NCI-H460 (cell line): ENCODE measurements around the gene IGSF9. TPM values are rescaled to one million over a fixed set of nuclear protein-coding genes. Genes with fewer than 3 reads are reported as not detected.
A peak's percentile ranks its signal among the peaks of the same experiment; 100 is the strongest.

Source experiments
- DNase-seq: peaks from one replicate; pipeline ENCODE4 v3.0.0-alpha.2; 2016; ENCODE audit warnings: low read depth; ENCODE audit errors: extremely low read depth
- total RNA-seq: library from RNA; depleted of rRNA; stranded (reverse); fragments of >200 nt; shearing (Covaris generic); gene quantifications from 2 replicates; pipeline ENCODE4 v1.2.3, GENCODE V29; 2014

IGSF9 gene
- total RNA-seq, 1 experiment from 2014 or later: not detected

DNA sequence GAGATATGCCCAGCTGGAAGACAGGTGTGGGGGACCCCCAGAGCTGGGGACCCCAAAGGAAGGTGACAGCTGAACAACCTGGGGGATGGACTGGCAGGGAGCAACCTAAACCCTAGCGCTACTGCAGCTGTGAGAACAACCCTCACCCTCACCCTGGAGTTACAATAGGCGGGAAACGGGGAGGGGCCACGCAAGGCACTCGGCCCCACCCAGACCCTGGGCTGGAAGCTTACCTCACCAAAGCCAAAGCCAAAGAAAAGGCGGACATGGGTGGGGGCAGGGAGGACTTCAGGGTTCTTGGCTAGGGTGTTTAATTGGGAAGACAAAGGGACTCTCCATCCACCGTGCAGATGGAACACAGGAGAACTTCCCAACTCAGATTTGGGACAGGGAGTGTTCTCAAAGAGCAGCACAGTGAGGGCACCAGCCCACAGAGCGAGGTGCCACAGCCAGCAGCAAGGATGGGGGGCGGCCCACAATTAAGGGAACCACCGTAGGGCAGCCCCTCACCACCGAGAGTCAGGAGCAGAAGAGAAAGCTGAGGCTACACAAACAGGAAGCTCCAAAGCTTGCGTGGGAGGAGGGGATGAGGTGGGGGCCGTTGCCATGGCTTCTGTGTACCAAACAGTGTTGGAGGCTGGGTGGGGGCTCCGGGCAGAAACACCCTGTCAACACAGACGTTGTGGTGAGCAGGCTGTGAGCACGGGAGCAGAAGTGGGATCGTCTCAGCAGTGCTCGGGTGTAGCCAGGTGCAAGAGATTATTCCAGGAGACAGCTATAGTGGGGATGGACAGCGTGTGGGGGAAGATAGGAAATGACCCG, 22.0 kb downstream of the IGSF9 start:
- no peak for DNase-seq

DNA sequence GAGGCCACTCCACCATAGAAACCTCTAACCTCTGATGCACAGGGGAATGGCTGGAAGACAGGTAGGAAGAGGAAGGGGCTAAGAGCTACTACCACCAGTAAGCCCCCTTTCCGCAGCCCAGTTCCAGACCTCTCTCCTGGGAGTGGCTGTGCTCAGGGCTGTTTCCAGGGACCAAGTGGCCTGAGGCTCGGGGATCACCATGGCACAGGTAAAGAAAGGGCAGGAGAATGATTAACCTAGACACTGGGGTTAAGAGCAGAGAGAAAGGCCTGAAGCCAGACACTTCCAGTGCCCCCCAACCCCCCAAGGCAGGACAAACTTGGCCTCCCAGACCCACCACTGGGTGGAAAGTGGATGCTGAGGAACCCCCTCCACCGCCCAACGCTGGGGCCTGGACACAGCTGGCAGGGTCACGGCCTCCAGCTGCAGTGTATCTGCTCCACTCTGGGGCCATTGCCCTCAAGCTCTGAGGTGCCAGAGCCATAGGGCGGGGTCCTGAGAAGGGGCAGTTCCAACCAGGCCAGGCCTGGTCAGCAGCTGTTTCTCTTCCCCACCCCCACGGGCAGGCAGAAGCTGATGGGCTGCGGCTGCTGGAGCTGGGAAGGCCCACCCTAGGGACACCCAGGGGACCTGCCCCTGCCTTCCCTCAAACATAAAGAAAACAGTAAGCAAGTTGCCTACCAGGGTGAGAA, 22.8 kb downstream of the IGSF9 start:
- no peak for DNase-seq

- no peak for DNase-seq
Observed at GRCh38 chr1:159921700-159922504, 23.5 kb downstream of the IGSF9 start.

GRCh38 chr1:159921251-159921650, 24.2 kb downstream of the IGSF9 start:
- no peak for DNase-seq

DNA sequence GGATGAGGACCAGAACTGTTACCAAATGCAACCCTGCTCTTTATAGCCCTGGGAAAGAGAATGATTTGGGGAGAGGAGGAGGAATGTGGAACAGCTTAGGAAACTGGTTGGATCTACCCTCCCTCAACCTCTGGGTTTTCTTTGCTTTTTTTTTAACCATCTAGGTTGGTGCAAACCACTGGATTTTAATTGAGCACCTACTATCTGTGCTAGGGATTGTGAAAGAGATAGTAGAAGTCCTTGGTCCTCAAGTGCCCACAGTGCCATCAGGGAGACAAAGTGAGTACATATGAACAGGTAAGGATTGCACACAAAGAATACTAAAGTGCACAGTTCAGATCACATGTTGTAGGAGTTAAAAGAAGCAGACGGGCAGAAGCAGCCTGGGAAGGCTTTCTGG, 24.8 kb downstream of the IGSF9 start:
- DNase-seq: no peak

- DNase-seq: no peak
Observed at GRCh38 chr1:159920202-159920601, 25.2 kb downstream of the IGSF9 start.

GRCh38 chr1:159919236-159919865, 26.1 kb downstream of the IGSF9 start:
- no peak for DNase-seq

GRCh38 chr1:159918352-159919200, 26.8 kb downstream of the IGSF9 start:
- DNase-seq: no peak

GRCh38 chr1:159917533-159918351, 27.7 kb downstream of the IGSF9 start:
- no peak for DNase-seq

DNA sequence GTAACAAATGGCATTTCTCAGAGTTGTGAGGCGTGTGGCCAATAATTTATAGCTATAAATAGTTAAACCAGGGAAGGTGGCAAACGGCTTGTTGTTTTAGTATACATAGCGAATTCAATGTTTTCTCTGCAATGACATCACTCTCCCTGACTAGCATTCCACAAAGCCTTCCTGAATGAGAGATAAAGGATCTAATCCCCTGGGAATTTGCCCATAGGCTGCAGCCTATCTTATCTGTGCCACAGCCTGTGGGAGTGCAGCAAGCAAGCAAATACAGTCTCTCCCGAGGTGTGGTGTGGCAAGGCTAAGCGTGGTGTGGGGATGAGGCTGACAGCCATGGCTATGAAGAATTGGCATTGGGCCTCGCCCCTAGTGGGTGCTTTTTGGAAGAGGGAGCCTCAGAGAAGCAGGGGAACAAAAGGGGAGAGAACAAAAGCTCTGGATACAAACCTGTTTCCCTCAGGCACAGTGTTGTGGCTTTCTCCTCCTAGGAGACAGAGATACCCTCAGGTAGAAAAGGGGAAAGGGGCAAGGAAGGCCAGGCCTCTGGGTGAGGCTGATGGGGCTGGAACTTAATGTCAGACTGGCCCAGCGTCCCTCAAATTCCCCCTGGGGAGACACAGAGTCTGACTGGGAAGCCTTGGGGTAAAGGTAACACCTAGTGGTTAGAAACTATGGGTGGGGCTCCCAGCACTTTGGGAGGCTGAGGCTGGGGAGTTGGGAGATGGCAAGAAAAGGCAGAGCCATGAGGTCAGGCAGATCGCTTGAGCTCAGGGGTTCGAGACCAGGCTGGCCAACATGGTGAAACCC, 29.0 kb downstream of the IGSF9 start:
- peak; percentile 92 for DNase-seq

DNA sequence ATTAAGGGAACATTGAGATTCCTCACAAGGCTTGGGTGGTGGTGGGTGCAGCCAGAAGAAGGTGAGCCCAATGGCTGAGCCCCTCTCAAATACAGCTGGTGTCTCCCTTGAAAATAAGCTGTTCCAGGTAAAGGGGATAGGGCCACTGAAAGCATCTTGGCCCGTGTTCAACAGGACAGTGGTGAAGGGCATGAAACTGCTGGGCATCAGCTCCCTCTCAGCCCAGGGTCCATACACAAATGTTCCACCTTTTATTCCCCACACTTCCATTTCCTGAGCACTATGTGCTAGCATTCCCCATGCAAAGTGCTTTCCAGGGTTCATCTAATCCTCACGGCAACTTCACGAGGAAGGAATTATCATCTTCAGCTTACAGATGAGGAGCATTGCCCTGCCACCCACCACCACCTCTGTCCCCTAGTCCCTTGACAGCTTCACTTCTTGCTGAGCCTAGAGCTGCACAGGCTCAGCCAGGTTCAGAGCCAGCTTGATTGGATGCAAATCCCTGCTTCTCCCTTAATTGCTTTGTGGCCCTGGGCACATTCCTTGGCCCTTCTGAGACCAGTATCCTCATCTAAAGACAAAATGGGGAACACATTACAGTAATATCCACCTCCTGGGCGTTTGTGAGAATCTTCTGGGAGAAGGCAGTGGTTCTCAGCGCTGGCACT, 29.7 kb downstream of the IGSF9 start:
- no peak for DNase-seq

DNA sequence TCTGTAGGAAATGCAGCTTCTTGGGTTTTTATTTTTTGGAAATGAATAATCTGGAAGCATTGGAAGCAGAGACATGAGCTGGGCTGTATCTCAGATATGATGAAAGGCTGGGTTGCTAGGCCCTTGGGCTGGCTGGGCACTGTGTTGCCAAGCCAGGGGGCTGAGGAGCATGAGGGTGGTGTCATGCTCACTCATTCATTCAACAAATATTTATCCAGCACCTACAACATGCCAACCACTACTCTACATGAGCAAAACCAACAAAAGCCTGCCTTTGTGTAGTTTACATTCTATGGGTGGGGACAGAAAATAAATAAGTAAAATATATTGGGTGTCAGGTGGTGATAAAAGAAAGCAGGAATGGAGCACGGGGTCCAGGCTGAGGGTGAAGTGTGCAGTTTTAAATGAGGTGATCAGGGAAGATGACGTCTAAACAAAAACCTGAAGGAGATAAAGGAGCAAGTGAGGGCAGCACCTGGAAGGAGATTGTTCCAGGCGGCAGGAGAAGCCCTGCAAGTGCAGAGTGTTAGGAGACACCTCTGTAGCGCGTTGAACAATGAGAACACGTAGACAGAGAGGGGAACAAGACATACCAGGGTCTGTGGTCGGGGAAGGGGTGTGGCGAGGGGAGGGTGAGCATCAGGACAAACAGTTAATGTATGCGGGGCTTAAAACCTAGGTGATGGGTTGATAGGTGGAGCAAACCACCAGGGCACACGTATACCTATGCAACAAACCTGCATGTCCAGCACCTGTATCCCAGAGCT, 31.0 kb downstream of the IGSF9 start:
- no peak for DNase-seq

DNA sequence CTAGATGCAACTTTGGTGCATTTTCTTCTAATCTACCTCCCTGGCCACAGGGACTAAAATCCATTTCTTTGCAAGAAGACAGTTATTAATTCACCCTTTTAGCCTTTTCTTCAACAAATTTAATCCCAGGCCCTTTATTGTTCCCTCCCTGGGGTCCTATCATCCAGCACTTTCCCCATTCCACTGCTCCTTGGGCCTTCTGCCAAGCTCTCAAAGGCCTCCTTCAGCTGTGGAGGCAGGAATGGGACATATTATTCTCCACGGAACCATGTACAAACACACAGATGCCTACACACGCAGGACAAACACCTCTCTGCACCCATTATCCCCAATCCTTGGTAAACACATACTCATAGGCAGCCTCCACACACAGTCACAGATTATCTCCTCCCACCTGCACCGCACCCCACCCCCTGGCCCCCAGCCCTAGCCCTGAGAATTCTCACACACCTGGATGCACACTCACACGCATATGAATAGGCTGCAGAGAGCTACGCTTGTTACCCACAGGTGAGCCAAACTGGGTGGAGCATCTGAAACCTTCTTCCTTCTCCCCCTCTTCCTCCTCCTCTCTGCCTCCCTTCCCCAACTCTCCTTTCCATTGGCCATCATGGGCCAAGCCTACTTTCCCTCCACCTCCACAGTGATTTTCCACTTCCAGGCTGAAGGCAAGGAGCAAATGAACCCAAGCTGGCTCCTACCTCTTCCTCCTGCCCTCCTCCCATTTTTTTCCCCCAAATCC, 31.8 kb downstream of the IGSF9 start:
- no peak for DNase-seq

- no peak for DNase-seq
Observed at GRCh38 chr1:159911326-159912070, 33.9 kb downstream of the IGSF9 start.
